T-helper 17 cell (primary cell): Measurements from ENCODE around the gene MRPS21. TPM values are rescaled to one million over a fixed set of nuclear protein-coding genes. Genes with fewer than 3 reads are reported as not detected.

Experiments used
- ATAC-seq: fragments of 150-1000 bp; cut with Tn5 transposase; 2 replicates; pipeline ENCODE4 v1.10.0; 2021; ENCODE audit warnings: mild to moderate bottlenecking, moderate library complexity
- DNase-seq, 3 donors: peaks; one replicate each; pipeline versions ENCODE4 v3.0.0 to v3.0.0-alpha.2; 2020 to 2021
- H3K9me3 ChIP-seq: one replicate; pipeline ENCODE4 v1.7.0; 2013; ENCODE audit warnings: low read length, mild to moderate bottlenecking; ENCODE audit not compliant: control insufficient read depth, poor library complexity, severe bottlenecking
- H3K27ac Mint-ChIP-seq: one replicate; pipeline ENCODE4 v1.8.0; 2022; ENCODE audit warnings: mild to moderate bottlenecking, moderate library complexity, mixed read lengths
- H3K27me3 Mint-ChIP-seq: one replicate; pipeline ENCODE4 v1.8.0; 2022; ENCODE audit warnings: mixed read lengths
- H3K36me3 Mint-ChIP-seq: one replicate; pipeline ENCODE4 v1.8.0; 2022; ENCODE audit warnings: low read depth, mixed read lengths
- H3K4me1 Mint-ChIP-seq: one replicate; pipeline ENCODE4 v1.8.0; 2022; ENCODE audit warnings: mild to moderate bottlenecking, mixed read lengths
- H3K4me3 Mint-ChIP-seq: one replicate; pipeline ENCODE4 v1.8.0; 2022; ENCODE audit warnings: mild to moderate bottlenecking, moderate library complexity, mixed read lengths
- total RNA-seq, 4 donors: library from RNA in 2 of 4; stranded (reverse) in 2 of 4; gene quantifications; one replicate each; pipeline ENCODE4 v1.2.3 and lab custom pipeline; 2022 to 2026

Gene MRPS21
- total RNA-seq (10 to 100 TPM; 48.5 to 49.2 TPM), total RNA-seq (lab: John Stamatoyannopoulos, UW) (40.9 to 86.9 reads per million in 2 donors)

DNA sequence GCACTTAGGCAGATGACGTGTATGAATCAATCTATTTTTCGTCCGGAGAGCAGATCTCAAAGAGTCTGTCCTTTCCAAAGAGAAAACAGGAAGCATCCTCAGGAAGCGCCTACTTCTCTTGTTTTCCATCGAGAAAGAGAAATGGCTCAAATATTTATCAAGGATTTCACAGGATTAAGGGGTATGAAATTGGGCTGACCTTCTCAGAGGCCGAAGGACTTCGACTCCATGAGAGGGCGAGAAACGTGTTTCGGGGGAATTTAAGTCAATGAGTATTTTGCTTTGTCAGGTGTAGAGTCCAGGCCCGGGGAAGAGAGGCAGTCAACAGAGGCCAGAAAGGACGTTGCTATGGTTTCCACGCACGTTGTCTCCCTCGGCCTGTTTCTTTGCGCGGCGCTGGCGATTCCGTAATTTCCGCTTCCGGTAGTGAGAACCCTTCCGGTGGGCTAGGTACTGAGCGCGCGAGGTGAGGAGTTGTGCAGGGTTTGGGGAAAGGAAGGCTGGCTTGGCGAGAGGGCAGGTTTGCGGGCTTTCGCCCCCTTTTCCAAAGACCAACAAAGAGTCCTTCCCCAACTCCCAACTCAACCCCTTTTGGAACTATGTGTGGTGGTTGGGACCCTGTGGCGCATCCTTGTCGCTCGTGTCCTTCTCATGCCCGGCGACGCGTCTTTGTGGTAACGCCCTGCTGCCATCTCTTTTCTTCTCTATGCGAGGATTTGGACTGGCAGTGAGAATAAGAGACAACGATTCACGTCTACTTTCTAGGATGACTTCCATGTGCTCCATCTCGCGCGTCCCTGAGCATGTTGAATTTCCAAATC, at the start of gene MRPS21:
TSS of gene MRPS21 (plus strand) at position 429 of the 821 bp plus-strand sequence. CDS start 506 bp downstream, outside the sequence.
- H3K4me1 Mint-ChIP-seq, result peaks cover 20% of the 10 kb centered on the region
- DNase-seq (peak; percentile 58 to 76 (median 68)), ATAC-seq (peak; percentile 97)
- no peaks in the 10 kb centered on the region for H3K9me3 ChIP-seq
- peaks cover 2% of the 10 kb centered on the region for H3K36me3 Mint-ChIP-seq
- H3K27ac Mint-ChIP-seq, result peak within 1 kb of the TSS; percentile 98
- no peaks in the 10 kb centered on the region for H3K27me3 Mint-ChIP-seq
- H3K4me3 Mint-ChIP-seq, result peak within 1 kb of the TSS; percentile 93

DNA sequence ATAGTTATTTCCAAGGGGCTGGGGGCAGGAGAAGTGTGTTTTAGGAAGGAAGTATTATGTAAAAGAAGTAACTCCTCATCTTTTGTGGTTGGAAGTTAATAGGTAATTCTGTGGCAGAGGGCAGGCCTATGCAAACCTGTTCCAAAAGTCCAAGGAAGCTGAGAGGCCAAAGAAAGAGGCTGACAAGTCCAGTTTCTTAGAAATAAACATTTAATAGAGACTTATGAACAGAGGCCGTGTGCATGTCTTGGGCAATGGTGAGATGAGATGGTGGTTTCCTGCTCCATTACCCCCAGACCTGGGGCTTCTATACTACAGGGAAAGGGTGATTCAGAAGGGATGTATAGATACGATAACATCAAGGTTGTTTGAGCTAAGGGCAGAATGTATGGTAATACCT, 43.7 kb upstream of the MRPS21 start:
- Mint-ChIP-seq H3K27ac (no peak overlapping the region), H3K4me1 (no peaks in the 10 kb centered on the region), H3K4me3 (no peak overlapping the region), H3K36me3 (no peaks in the 10 kb centered on the region), H3K27me3 (peaks cover 5% of the 10 kb centered on the region)
- DNase-seq, result no peak
- no peak for ATAC-seq
- no peaks in the 10 kb centered on the region for H3K9me3 ChIP-seq

DNA sequence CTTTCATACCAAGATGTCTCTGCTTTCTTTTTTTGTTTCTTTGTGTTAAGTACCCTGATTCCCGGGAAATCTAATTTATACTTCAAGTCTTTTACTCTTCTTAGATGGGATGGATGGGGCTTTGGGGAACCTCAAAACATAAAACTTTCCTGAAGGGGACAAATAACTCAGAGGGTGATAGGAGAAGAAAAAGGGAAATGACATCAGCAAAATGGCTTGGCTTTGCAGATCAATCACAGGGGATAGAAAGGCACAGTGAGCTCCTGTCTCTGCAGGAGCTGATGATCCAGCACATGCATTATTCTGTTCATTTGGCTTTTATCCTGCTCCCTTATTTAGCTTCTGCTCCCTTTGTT, 37.5 kb upstream of the MRPS21 start:
- Mint-ChIP-seq H3K27ac (peak overlapping the region; percentile 86), H3K27me3 (peaks cover 47% of the 10 kb centered on the region), H3K4me1 (peaks cover 15% of the 10 kb centered on the region), H3K4me3 (peak overlapping the region; percentile 83), H3K36me3 (peaks cover 2% of the 10 kb centered on the region)
- ATAC-seq (no peak), DNase-seq (no peak)
- H3K9me3 ChIP-seq, result no peaks in the 10 kb centered on the region

DNA sequence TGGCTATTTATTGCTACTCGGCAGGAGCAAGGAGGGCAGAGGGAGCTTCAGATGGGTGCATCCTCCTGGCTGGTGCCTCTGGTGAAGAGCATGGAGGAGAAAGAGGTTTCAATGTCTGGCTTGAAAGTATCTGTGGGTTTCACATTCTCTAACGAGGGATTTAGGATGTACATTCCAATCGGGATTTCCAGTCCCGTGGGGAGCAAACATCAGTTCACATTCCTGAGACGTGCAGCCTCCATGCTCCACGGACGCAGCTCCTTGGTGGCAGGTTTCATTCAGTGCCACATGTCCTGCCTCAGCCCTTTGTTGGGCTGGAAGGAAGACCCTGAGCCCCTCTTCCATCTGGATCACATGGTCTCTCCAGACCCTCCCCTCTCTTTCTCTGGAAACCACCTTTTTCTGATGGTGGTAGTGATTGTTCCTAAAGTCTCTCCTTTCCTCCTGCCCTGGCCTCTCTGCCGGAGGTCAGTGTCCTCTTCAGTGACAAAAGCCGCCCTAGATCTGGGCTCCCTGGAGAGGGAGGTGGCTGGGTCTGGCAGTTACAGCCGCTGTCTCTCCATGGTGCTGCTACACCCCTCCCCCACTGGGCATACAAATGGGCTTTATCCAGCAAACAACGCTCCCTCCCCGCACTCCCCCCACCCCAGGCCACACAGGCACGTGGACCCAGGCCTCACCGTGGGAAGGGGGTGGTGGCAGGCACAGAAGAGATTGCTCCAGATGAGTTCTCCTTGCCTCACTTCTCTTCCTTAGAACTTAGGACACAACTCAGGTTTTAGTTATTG, 36.9 kb upstream of the MRPS21 start:
- no peak for ATAC-seq
- H3K36me3 Mint-ChIP-seq, result peaks cover 2% of the 10 kb centered on the region
- peaks cover 47% of the 10 kb centered on the region for H3K27me3 Mint-ChIP-seq
- H3K4me3 Mint-ChIP-seq, result no peak overlapping the region
- DNase-seq, result no peak
- no peaks in the 10 kb centered on the region for H3K9me3 ChIP-seq
- H3K27ac Mint-ChIP-seq, result no peak overlapping the region
- H3K4me1 Mint-ChIP-seq, result peaks cover 15% of the 10 kb centered on the region

DNA sequence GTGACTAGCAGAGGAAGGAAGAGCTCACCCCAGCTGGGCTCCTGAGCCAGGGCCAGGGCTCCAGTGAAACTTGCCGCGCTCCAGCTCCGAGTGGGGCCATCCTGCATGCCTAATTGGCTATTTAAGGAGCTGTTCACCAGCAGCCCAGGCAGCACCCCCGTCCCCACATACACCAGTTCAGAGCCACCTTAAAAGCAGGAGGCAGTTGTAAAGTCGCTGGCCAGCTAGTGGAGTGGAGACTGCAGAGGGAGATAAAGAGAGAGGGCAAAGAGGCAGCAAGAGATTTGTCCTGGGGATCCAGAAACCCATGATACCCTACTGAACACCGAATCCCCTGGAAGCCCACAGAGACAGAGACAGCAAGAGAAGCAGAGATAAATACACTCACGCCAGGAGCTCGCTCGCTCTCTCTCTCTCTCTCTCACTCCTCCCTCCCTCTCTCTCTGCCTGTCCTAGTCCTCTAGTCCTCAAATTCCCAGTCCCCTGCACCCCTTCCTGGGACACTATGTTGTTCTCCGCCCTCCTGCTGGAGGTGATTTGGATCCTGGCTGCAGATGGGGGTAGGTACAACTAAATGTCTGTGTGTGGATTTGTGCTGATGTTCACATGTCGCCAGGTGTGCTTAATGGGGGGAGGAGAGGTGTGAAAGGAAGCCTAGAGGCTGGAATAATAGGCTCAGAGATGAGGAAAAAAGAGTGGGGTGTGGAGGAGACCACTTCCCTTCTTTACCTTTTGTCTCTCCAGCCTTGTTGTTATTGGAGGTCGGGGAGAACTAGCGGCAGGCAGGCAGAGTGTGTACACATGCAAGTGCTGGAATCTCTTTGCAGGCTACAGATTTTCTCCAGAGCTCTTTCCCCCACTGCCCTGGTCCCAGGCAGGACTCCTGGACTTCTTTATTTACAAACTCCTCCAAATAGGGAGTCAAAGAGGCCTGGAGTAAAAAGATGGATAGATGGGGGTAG, 35.8 kb upstream of the MRPS21 start, which contains the start of gene CA14:
TSS of gene CA14 (plus strand) at position 151 of the 962 bp plus-strand sequence. CDS start at position 506, 355 bp downstream.
- no peaks in the 10 kb centered on the region for H3K9me3 ChIP-seq
- Mint-ChIP-seq H3K27ac (no peak within 1 kb of the TSS), H3K27me3 (peaks cover 47% of the 10 kb centered on the region), H3K4me3 (peak within 1 kb of the TSS; percentile 19), H3K36me3 (peaks cover 2% of the 10 kb centered on the region), H3K4me1 (peaks cover 15% of the 10 kb centered on the region)
- DNase-seq (no peak), ATAC-seq (no peak)

DNA sequence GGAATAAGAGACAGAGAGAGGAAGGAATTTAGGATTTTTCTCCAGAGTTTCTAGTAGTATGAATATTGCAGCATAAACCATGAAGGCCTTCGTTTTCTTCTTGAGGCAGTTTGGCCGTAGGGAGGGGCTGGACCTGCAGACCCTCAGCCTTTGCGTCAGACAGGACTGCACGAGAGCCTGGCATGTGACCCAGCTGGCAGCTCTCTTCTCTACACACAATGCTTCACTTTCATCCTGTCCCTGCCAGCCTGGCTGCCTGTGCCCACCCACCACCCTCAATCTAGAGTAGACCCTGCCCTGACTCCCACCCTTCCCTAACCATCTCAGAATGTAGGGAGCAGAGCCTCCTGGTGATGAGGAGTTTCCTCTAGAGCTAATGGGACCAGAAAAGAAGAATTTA, 34.4 kb upstream of the MRPS21 start:
- Mint-ChIP-seq H3K27ac (no peak overlapping the region), H3K4me3 (no peak overlapping the region), H3K4me1 (peaks cover 15% of the 10 kb centered on the region)

DNA sequence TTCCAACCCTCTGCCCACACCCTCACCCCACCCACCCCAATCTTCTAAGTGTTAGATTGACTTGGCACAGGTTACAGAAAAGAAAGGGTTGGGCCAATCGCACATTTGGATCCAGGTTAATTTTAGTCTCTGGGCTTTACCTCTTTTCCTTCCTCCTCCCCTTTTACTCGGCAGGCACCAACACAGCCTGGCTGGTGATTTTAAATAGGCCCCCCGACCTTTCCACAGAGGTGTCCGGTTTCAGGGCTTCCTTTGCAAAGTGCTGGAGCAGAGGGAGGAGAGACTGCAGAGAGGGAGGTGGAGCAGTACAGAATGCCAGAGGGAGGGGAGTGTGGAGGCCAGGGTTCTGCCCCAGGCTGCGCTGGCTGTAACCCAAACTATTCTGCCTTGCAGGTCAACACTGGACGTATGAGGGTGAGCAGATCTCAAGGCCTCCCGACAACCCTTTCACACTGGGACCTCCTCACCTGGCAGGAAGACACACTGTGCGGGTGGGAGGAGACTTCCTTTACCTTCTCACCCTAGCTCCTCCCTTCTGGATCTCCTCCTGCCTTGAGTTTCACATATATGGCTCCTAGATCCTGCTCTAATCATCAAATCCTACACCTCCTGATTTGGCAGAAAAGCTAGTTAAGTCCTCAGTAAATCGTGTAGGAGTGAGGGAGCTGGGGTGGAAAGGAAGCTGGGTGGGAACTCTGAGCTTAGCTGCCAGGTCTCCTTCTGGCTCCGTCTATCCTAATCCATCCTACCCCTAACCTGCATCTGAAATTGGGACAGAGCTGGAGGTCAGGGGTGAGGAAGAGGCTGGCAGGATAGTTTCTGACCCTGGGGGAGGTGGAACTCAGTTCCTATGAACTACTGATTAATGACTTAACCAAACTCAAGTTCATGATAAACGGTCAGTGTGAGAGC, 33.6 kb upstream of the MRPS21 start:
- peaks cover 42% of the 10 kb centered on the region for H3K27me3 Mint-ChIP-seq
- DNase-seq, result no peak
- H3K4me3 Mint-ChIP-seq, result no peak overlapping the region
- H3K9me3 ChIP-seq, result no peaks in the 10 kb centered on the region
- no peak for ATAC-seq
- H3K4me1 Mint-ChIP-seq, result peaks cover 15% of the 10 kb centered on the region
- no peak overlapping the region for H3K27ac Mint-ChIP-seq
- H3K36me3 Mint-ChIP-seq, result peaks cover 2% of the 10 kb centered on the region

More for the DNA sequence above, 34.4 kb upstream of the MRPS21 start:
- H3K27me3 Mint-ChIP-seq, result peaks cover 42% of the 10 kb centered on the region
- H3K36me3 Mint-ChIP-seq, result peaks cover 2% of the 10 kb centered on the region
- DNase-seq (no peak), ATAC-seq (no peak)
- no peaks in the 10 kb centered on the region for H3K9me3 ChIP-seq

DNA sequence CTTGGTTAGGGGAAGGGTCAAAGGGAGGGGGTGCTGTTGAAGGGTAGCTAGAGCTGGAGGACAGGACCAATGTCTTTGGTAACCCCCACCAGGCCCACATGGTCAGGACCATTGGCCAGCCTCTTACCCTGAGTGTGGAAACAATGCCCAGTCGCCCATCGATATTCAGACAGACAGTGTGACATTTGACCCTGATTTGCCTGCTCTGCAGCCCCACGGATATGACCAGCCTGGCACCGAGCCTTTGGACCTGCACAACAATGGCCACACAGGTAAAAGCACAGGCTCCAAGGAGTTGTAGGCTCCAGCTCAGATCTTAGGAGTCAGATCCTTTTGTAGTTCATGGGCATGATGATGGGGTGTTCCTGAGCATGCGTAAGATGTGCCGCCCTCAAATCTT, 32.3 kb upstream of the MRPS21 start:
- H3K9me3 ChIP-seq, result no peaks in the 10 kb centered on the region
- ATAC-seq (no peak), DNase-seq (no peak)
- no peak overlapping the region for H3K27ac Mint-ChIP-seq
- H3K4me1 Mint-ChIP-seq, result peaks cover 3% of the 10 kb centered on the region
- H3K4me3 Mint-ChIP-seq, result no peak overlapping the region
- peaks cover 30% of the 10 kb centered on the region for H3K27me3 Mint-ChIP-seq
- H3K36me3 Mint-ChIP-seq, result peaks cover 2% of the 10 kb centered on the region

DNA sequence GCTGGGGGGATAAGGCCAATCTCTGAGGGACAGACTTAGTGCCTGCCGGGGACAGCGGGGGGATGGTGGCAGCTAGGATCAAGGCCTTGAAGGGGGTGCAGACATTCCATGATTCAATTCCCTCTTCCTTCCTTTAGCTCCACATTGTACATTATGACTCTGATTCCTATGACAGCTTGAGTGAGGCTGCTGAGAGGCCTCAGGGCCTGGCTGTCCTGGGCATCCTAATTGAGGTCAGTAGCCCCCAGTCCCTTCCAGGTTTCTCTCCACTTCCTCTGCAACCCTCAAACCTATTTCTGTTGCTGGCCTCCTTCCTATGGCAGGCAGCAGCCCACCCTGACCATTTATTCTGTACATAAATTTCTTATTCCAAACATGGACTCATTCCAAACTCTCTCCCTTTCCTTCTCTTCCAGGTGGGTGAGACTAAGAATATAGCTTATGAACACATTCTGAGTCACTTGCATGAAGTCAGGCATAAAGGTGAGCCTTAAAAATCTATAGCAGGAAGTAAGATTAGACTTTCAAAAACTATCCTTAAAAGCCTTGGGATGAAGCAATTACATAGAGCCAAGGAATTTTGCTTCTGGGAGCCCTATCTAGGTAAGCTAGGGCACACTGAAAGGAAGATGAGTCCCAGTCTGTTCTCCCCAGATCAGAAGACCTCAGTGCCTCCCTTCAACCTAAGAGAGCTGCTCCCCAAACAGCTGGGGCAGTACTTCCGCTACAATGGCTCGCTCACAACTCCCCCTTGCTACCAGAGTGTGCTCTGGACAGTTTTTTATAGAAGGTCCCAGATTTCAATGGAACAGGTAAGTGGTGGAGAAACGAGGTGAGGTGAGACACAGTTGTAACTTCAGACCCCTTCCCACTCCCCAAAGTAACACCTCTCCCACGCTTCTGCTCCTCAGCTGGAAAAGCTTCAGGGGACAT, 31.0 kb upstream of the MRPS21 start:
- no peaks in the 10 kb centered on the region for H3K9me3 ChIP-seq
- Mint-ChIP-seq H3K27me3 (peaks cover 18% of the 10 kb centered on the region), H3K36me3 (peaks cover 2% of the 10 kb centered on the region), H3K4me3 (no peak overlapping the region), H3K27ac (no peak overlapping the region), H3K4me1 (peaks cover 13% of the 10 kb centered on the region)
- ATAC-seq (no peak), DNase-seq (no peak)

DNA sequence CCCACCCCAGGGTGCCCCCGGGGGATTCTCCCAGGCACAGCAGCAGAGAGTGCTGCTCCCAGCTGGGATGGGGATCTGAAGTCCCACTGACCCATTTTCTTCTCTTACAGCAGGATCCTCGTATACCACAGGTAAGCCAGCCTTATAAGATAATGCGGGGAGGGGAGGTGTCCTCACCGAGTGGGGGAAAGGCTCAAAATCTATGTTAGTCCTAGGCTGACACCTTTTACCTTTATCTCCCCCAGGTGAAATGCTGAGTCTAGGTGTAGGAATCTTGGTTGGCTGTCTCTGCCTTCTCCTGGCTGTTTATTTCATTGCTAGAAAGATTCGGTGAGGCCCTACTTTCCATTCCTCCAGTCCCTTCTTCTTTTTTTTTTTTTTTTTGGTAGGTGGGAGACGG, 30.1 kb upstream of the MRPS21 start:
- no peak overlapping the region for H3K4me3 Mint-ChIP-seq
- H3K9me3 ChIP-seq, result no peaks in the 10 kb centered on the region
- DNase-seq (no peak), ATAC-seq (no peak)
- peaks cover 2% of the 10 kb centered on the region for H3K36me3 Mint-ChIP-seq
- H3K27ac Mint-ChIP-seq, result no peak overlapping the region
- H3K4me1 Mint-ChIP-seq, result peaks cover 22% of the 10 kb centered on the region
- H3K27me3 Mint-ChIP-seq, result peaks cover 9% of the 10 kb centered on the region

DNA sequence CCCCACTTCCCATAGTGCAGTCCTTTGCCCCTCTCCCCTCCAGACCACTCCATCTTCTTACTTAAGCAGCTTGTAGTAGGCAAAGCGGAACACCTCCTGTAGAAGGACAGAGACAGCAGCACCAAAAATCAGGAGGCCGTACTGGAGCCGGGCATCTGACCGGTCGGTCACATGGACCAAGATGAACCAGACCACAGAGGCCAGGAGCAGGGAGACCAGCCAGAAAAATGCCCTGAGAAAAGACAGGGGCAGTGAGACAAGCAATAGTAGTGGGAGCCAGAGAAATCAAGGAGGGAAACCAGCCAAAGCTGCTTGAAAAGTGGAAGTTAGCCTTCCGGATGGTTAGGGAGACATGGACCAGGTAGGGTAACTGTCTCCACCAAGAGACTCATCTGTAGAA, 25.8 kb upstream of the MRPS21 start:
- Mint-ChIP-seq H3K27me3 (no peaks in the 10 kb centered on the region), H3K36me3 (no peaks in the 10 kb centered on the region), H3K27ac (peak overlapping the region; percentile 100), H3K4me3 (peak overlapping the region; percentile 95), H3K4me1 (peaks cover 31% of the 10 kb centered on the region)
- ATAC-seq (no peak), DNase-seq (no peak)
- H3K9me3 ChIP-seq, result no peaks in the 10 kb centered on the region
